ENCODE results near the gene PRAMEF12. TPM values are rescaled to one million over a fixed set of nuclear protein-coding genes. Genes with fewer than 3 reads are reported as not detected.
"Not testable (repeated sequence)": the region's sequence is repeated elsewhere in the genome, so short reads cannot be mapped to it uniquely, and the experiment has no call there.

Gene PRAMEF12
- not detected for total RNA-seq

GRCh38 chr1:12773438-12773837, at the start of gene PRAMEF12:
Gene PRAMEF12 (plus strand): TSS chr1:12773738. CDS start chr1:12774868, 1,130 bp downstream.
- Histone ChIP-seq H3K36me3 (no peaks in the 10 kb centered on the region), H3K9me3 (no peaks in the 10 kb centered on the region), H3K4me3 (no peak within 1 kb of the TSS), H3K27ac (no peak within 1 kb of the TSS), H3K27me3 (no peaks in the 10 kb centered on the region), H3K4me1 (no peaks in the 10 kb centered on the region)
- DNase-seq (ENCODE audit: low spot score) = no peak
- TF ChIP-seq, protein P1, sequence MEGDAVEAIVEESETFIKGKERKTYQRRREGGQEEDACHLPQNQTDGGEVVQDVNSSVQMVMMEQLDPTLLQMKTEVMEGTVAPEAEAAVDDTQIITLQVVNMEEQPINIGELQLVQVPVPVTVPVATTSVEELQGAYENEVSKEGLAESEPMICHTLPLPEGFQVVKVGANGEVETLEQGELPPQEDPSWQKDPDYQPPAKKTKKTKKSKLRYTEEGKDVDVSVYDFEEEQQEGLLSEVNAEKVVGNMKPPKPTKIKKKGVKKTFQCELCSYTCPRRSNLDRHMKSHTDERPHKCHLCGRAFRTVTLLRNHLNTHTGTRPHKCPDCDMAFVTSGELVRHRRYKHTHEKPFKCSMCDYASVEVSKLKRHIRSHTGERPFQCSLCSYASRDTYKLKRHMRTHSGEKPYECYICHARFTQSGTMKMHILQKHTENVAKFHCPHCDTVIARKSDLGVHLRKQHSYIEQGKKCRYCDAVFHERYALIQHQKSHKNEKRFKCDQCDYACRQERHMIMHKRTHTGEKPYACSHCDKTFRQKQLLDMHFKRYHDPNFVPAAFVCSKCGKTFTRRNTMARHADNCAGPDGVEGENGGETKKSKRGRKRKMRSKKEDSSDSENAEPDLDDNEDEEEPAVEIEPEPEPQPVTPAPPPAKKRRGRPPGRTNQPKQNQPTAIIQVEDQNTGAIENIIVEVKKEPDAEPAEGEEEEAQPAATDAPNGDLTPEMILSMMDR (IDR thresholded peaks at IDR 0.05) = no peak

DNA sequence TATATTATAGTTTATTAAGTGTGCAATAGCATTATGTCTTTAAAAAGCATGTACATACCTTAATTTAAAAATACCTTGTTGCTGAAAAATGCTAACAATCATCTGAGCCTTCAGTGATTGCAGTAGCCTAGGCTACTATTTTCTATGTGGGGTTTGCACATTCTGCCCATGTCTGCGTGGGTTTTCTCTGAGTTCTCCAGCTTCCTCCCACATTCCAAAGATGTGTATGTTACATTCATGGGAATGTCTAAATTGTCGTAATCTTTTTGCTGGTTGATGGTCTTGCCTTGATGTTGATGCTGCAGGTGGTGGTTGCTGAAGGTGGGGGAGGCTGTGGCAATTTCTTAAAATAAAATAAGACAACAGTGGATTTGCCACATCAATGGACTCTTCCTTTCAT, 45.1 kb upstream of the PRAMEF12 start:
- Histone ChIP-seq H3K36me3 (no peaks in the 10 kb centered on the region), H3K27me3 (no peaks in the 10 kb centered on the region), H3K4me1 (no peaks in the 10 kb centered on the region), H3K9me3 (peaks cover 5 to 16% of the 10 kb centered on the region in 2 donors), H3K4me3 (no peak overlapping the region), H3K27ac (no peak overlapping the region)
- DNase-seq (ENCODE audit: low spot score) = no peak
- TF ChIP-seq, protein P1 (IDR thresholded peaks at IDR 0.05) = no peak

- Histone ChIP-seq H3K4me1 (no peaks in the 10 kb centered on the region), H3K27me3 (no peaks in the 10 kb centered on the region), H3K4me3 (no peak overlapping the region), H3K9me3 (peaks cover 5 to 16% of the 10 kb centered on the region in 2 donors), H3K27ac (no peak overlapping the region), H3K36me3 (no peaks in the 10 kb centered on the region)
- no peak for DNase-seq (ENCODE audit: low spot score)
- TF ChIP-seq, protein P1 (IDR thresholded peaks at IDR 0.05) = no peak
Measured at GRCh38 chr1:12730156-12730555, 43.4 kb upstream of the PRAMEF12 start.

- not testable (repeated sequence) for H3K4me3 ChIP-seq; H3K4me1 ChIP-seq; H3K36me3 ChIP-seq; H3K27me3 ChIP-seq; H3K27ac ChIP-seq; DNase-seq (ENCODE audit: low spot score)
- peaks cover 5 to 20% of the 10 kb centered on the region in 2 donors for H3K9me3 ChIP-seq
Measured at GRCh38 chr1:12731084-12731483, 42.5 kb upstream of the PRAMEF12 start.

- Histone ChIP-seq H3K4me3 (no peak overlapping the region), H3K9me3 (peaks cover 0 to 26% of the 10 kb centered on the region in 2 donors)
Measured at GRCh38 chr1:12734651-12735050, 38.9 kb upstream of the PRAMEF12 start.

GRCh38 chr1:12738934-12739333, 34.6 kb upstream of the PRAMEF12 start:
- H3K36me3 ChIP-seq = no peaks in the 10 kb centered on the region
- H3K4me1 ChIP-seq = no peaks in the 10 kb centered on the region
- H3K9me3 ChIP-seq = peaks cover 0 to 15% of the 10 kb centered on the region in 2 donors
- DNase-seq (ENCODE audit: low spot score) = no peak
- TF ChIP-seq, protein P1 (IDR thresholded peaks at IDR 0.05) = no peak
- no peak overlapping the region for H3K4me3 ChIP-seq
- H3K27me3 ChIP-seq = no peaks in the 10 kb centered on the region
- no peak overlapping the region for H3K27ac ChIP-seq

More at GRCh38 chr1:12734651-12735050, 38.9 kb upstream of the PRAMEF12 start:
- H3K27me3 ChIP-seq = no peaks in the 10 kb centered on the region
- TF ChIP-seq, protein P1 (IDR thresholded peaks at IDR 0.05) = no peak
- no peak overlapping the region for H3K27ac ChIP-seq
- no peaks in the 10 kb centered on the region for H3K4me1 ChIP-seq
- no peaks in the 10 kb centered on the region for H3K36me3 ChIP-seq
- no peak for DNase-seq (ENCODE audit: low spot score)

All from right atrium auricular region (tissue), 2 donors.